ENCODE data around the gene TES. TPM values are rescaled to one million over a fixed set of nuclear protein-coding genes. Genes with fewer than 3 reads are reported as not detected.

The TES gene
- total and polyA plus RNA-seq, 9 of the 15 experiments (the other 6 are each of a cell fraction or from before 2014, with no cell fraction given) = 20.7 to 61.6 (median 53.8) TPM

GRCh38 chr7:116215551-116215950 lies 5.2 kb downstream of the TES start:
- H3K9me3 ChIP-seq (replicated peaks; ENCODE audit: control insufficient read depth, insufficient read depth, low read depth, low read length) = no peaks in the 10 kb centered on the region
- no peak overlapping the region for H3K4me2 ChIP-seq (ENCODE audit: insufficient read depth, low read length)
- BruUV-seq (replicated peaks) = no TSS peak
- FAIRE-seq = no peak
- in situ Hi-C loops (cut with MboI) (no loop called here), intact Hi-C loops (cut with micrococcal nuclease) (loop anchor here (10.0 kb wide), 2 partner anchors 799 to 1969 kb away; partner anchors contain the start of gene LSM8)
- CTCF ChIA-PET (ENCODE audit: low intra/inter-chr PET ratio) = no interaction called here
- H3K27ac ChIP-seq (ENCODE audit: extremely low read depth, low read depth, low read length) = no peak overlapping the region
- TF ChIP-seq NFE2 (IDR thresholded peaks at IDR 0.05; ENCODE audit: low read depth) (peak; percentile 50), RBM39 (optimal IDR thresholded peaks at IDR 0.05; ENCODE audit: low read depth, low read length) (no peak)
- ATAC-seq = no peak
- no peak for DNase-seq (ENCODE audit: extremely low read depth in 1 of 4, low spot score in 3 of 4)
- H3K27me3 ChIP-seq (ENCODE audit: control insufficient read depth in 2 of 2, insufficient read depth in 2 of 2, low read length in 2 of 2) = no peaks in the 10 kb centered on the region
- H2AFZ ChIP-seq (ENCODE audit: low read depth, low read length) = no peak overlapping the region
- H3K9ac ChIP-seq (ENCODE audit: insufficient read depth in 1 of 2, low read depth in 2 of 2, low read length in 2 of 2) = no peak overlapping the region
- no peaks in the 10 kb centered on the region for H3K9me1 ChIP-seq (ENCODE audit: control insufficient read depth, insufficient read depth, low read length)
- no peaks in the 10 kb centered on the region; the same call in 2 of the 3 replicates for H3K36me3 ChIP-seq (ENCODE audit: control insufficient read depth, insufficient read depth, low read length)
- peaks cover 78% of the 10 kb centered on the region for H3K79me2 ChIP-seq (ENCODE audit: control insufficient read depth, insufficient read depth, low read length)
- peaks cover 5 to 51% of the 10 kb centered on the region in 2 experiments for H3K4me1 ChIP-seq (replicated peaks in 1 of 2; ENCODE audit: control insufficient read depth in 2 of 2, insufficient read depth in 2 of 2, low read length in 2 of 2)
- POLR2A ChIA-PET = interaction anchor here (0.7 to 1.6 kb wide), 7 partner anchors 9 to 26 kb away, joined by 3 to 7 read pairs (median 3); no protein-coding TSS in a partner anchor
- WGBS (ENCODE audit: insufficient coverage, low coverage, missing lambda C conversion rate) = 8% methylated on average over 2 of the region's 2 CpGs
- H4K20me1 ChIP-seq (replicated peaks; ENCODE audit: control insufficient read depth, insufficient read depth, low read length) = peaks cover 26% of the 10 kb centered on the region
- H3K4me3 ChIP-seq = no peak overlapping the region

- FAIRE-seq = no peak
- no peak for ATAC-seq
- no peaks in the 10 kb centered on the region for H3K27me3 ChIP-seq (ENCODE audit: control insufficient read depth in 2 of 2, insufficient read depth in 2 of 2, low read length in 2 of 2)
- peaks cover 0 to 51% of the 10 kb centered on the region in 2 experiments; a peak in 3 of 5 replicates for H3K4me1 ChIP-seq (replicated peaks in 1 of 2; ENCODE audit: control insufficient read depth in 2 of 2, insufficient read depth in 2 of 2, low read length in 2 of 2)
- CTCF ChIA-PET (ENCODE audit: low intra/inter-chr PET ratio) = no interaction called here
- no peak overlapping the region for H3K9ac ChIP-seq (ENCODE audit: insufficient read depth in 1 of 2, low read depth in 2 of 2, low read length in 2 of 2)
- no peaks in the 10 kb centered on the region for H3K9me3 ChIP-seq (replicated peaks; ENCODE audit: control insufficient read depth, insufficient read depth, low read depth, low read length)
- H3K9me1 ChIP-seq (ENCODE audit: control insufficient read depth, insufficient read depth, low read length) = no peaks in the 10 kb centered on the region
- in situ Hi-C loops (cut with MboI) (no loop called here), intact Hi-C loops (cut with micrococcal nuclease) (loop anchor here (10.0 kb wide), 2 partner anchors 798 to 1968 kb away; partner anchors contain the start of gene LSM8)
- POLR2A ChIA-PET = interaction anchor here (1.0 to 1.9 kb wide), 2 partner anchors 9 to 13 kb away, joined by 4 to 11 read pairs; no protein-coding TSS in a partner anchor
- WGBS (ENCODE audit: insufficient coverage, low coverage, missing lambda C conversion rate) = 76% methylated on average over 3 of the region's 3 CpGs
- TF ChIP-seq RFX1 (IDR thresholded peaks at IDR 0.05) (peak; percentile 25; the same call in 1 of the 2 replicates), ZNF695 (CRISPR knock-in tag; IDR thresholded peaks at IDR 0.05) (no peak), USF1 (CRISPR knock-in tag; IDR thresholded peaks at IDR 0.05) (no peak), ZNF512 (tag; IDR thresholded peaks at IDR 0.05) (peak; percentile 23; the same call in 1 of the 2 replicates), CBX8 (IDR thresholded peaks at IDR 0.05; ENCODE audit: borderline replicate concordance, extremely low read depth, low read depth, low read length, poor library complexity, severe bottlenecking) (peak; percentile 22)
- no peak for DNase-seq (ENCODE audit: extremely low read depth in 1 of 4, low spot score in 3 of 4)
- H4K20me1 ChIP-seq (replicated peaks; ENCODE audit: control insufficient read depth, insufficient read depth, low read length) = peaks cover 26% of the 10 kb centered on the region
- BruUV-seq (replicated peaks) = no TSS peak
- H3K27ac ChIP-seq (ENCODE audit: extremely low read depth, low read depth, low read length) = no peak overlapping the region
- no peaks in the 10 kb centered on the region; the same call in 2 of the 3 replicates for H3K36me3 ChIP-seq (ENCODE audit: control insufficient read depth, insufficient read depth, low read length)
- no peak overlapping the region for H3K4me2 ChIP-seq (ENCODE audit: insufficient read depth, low read length)
- no peak overlapping the region for H2AFZ ChIP-seq (ENCODE audit: low read depth, low read length)
- no peak overlapping the region for H3K4me3 ChIP-seq
- H3K79me2 ChIP-seq (ENCODE audit: control insufficient read depth, insufficient read depth, low read length) = peaks cover 86% of the 10 kb centered on the region
Observed at GRCh38 chr7:116216956-116217571, 6.7 kb downstream of the TES start.

Data from K562 (cell line).